ENCODE measurements around the gene RXRG. TPM values are rescaled to one million over a fixed set of nuclear protein-coding genes. Genes with fewer than 3 reads are reported as not detected.

Gene RXRG
- total and polyA plus RNA-seq, 9 of the 15 experiments (the other 6 are each of a cell fraction or from before 2014, with no cell fraction given), result not detected

- WGBS (ENCODE audit: insufficient coverage, low coverage, missing lambda C conversion rate), result 3% methylated on average over 2 of the region's 2 CpGs
- no peak overlapping the region for H3K27ac ChIP-seq (ENCODE audit: extremely low read depth, low read depth, low read length)
- intact Hi-C loops (cut with micrococcal nuclease), result loop anchor here (5.0 kb wide), 3 partner anchors 328 to 1043 kb away; no protein-coding TSS in a partner anchor
- no peaks in the 10 kb centered on the region for H3K36me3 ChIP-seq (ENCODE audit: control insufficient read depth, insufficient read depth, low read length)
- no peak overlapping the region for H3K4me3 ChIP-seq
- no peak for FAIRE-seq
- ATAC-seq, result no peak
- H3K9me3 ChIP-seq (replicated peaks; ENCODE audit: control insufficient read depth, insufficient read depth, low read depth, low read length), result no peaks in the 10 kb centered on the region
- H3K9ac ChIP-seq (ENCODE audit: insufficient read depth in 1 of 2, low read depth in 2 of 2, low read length in 2 of 2), result no peak overlapping the region
- peaks cover 3 to 7% of the 10 kb centered on the region in 2 experiments; a peak in 4 of 5 replicates for H3K27me3 ChIP-seq (ENCODE audit: control insufficient read depth in 2 of 2, insufficient read depth in 2 of 2, low read length in 2 of 2)
- POLR2A ChIA-PET, result no interaction called here
- H3K79me2 ChIP-seq (ENCODE audit: control insufficient read depth, insufficient read depth, low read length), result no peaks in the 10 kb centered on the region
- peaks cover 5 to 7% of the 10 kb centered on the region in 2 experiments; a peak in 3 of 5 replicates for H3K4me1 ChIP-seq (replicated peaks in 1 of 2; ENCODE audit: control insufficient read depth in 2 of 2, insufficient read depth in 2 of 2, low read length in 2 of 2)
- TF ChIP-seq PKNOX1 (IDR thresholded peaks at IDR 0.05), result no peak
- H3K9me1 ChIP-seq (ENCODE audit: control insufficient read depth, insufficient read depth, low read length), result peaks cover 4% of the 10 kb centered on the region
- H4K20me1 ChIP-seq (replicated peaks; ENCODE audit: control insufficient read depth, insufficient read depth, low read length), result peaks cover 6% of the 10 kb centered on the region
- no peak for DNase-seq (ENCODE audit: extremely low read depth in 1 of 4, low spot score in 3 of 4)
- in situ Hi-C loops (cut with MboI), result loop anchor here (5.0 to 10.0 kb wide), 2 partner anchors 208 to 525 kb away; no protein-coding TSS in a partner anchor
- BruUV-seq (replicated peaks), result no TSS peak
- CTCF ChIA-PET (ENCODE audit: low intra/inter-chr PET ratio), result no interaction called here
- H2AFZ ChIP-seq (ENCODE audit: low read depth, low read length), result no peak overlapping the region
- no peak overlapping the region for H3K4me2 ChIP-seq (ENCODE audit: insufficient read depth, low read length)
Observed at GRCh38 chr1:165389609-165390008, 55.3 kb downstream of the RXRG start.

GRCh38 chr1:165387961-165388360, 57.0 kb downstream of the RXRG start:
- Histone ChIP-seq H3K4me3 (no peak overlapping the region), H3K79me2 (ENCODE audit: control insufficient read depth, insufficient read depth, low read length) (no peaks in the 10 kb centered on the region), H3K4me2 (ENCODE audit: insufficient read depth, low read length) (no peak overlapping the region), H3K27me3 (ENCODE audit: control insufficient read depth in 2 of 2, insufficient read depth in 2 of 2, low read length in 2 of 2) (peaks cover 3 to 7% of the 10 kb centered on the region in 2 experiments; a peak in 4 of 5 replicates), H3K9me3 (replicated peaks; ENCODE audit: control insufficient read depth, insufficient read depth, low read depth, low read length) (no peaks in the 10 kb centered on the region), H3K36me3 (ENCODE audit: control insufficient read depth, insufficient read depth, low read length) (no peaks in the 10 kb centered on the region), H3K4me1 (replicated peaks in 1 of 2; ENCODE audit: control insufficient read depth in 2 of 2, insufficient read depth in 2 of 2, low read length in 2 of 2) (peaks cover under 1 to 2% of the 10 kb centered on the region in 2 experiments; a peak in 1 of 5 replicates), H2AFZ (ENCODE audit: low read depth, low read length) (no peak overlapping the region), H4K20me1 (replicated peaks; ENCODE audit: control insufficient read depth, insufficient read depth, low read length) (peaks cover under 1% of the 10 kb centered on the region; the same call in 1 of the 2 replicates), H3K27ac (ENCODE audit: extremely low read depth, low read depth, low read length) (no peak overlapping the region), H3K9ac (ENCODE audit: insufficient read depth in 1 of 2, low read depth in 2 of 2, low read length in 2 of 2) (no peak overlapping the region), H3K9me1 (ENCODE audit: control insufficient read depth, insufficient read depth, low read length) (peaks cover under 1% of the 10 kb centered on the region)
- ATAC-seq (no peak), DNase-seq (ENCODE audit: extremely low read depth in 1 of 4, low spot score in 3 of 4) (no peak), FAIRE-seq (no peak)
- in situ Hi-C loops (cut with MboI), result no loop called here
- CTCF ChIA-PET (ENCODE audit: low intra/inter-chr PET ratio), result no interaction called here
- POLR2A ChIA-PET, result no interaction called here
- intact Hi-C loops (cut with micrococcal nuclease), result no loop called here
- BruUV-seq (replicated peaks), result no TSS peak
- 0% methylated on average over 2 of the region's 2 CpGs for WGBS (ENCODE audit: insufficient coverage, low coverage, missing lambda C conversion rate)
- TF ChIP-seq CREBBP (IDR thresholded peaks at IDR 0.05; ENCODE audit: low read depth, low read length) (no peak), ZNF707 (CRISPR knock-in tag; conservative IDR thresholded peaks at IDR 0.05) (no peak), GABPB2 (CRISPR knock-in tag; conservative IDR thresholded peaks at IDR 0.05) (no peak), VEZF1 (CRISPR knock-in tag; IDR thresholded peaks at IDR 0.05) (no peak), ZBTB34 (CRISPR knock-in tag; IDR thresholded peaks at IDR 0.05) (no peak), PCBP1 (IDR thresholded peaks at IDR 0.05; ENCODE audit: low read depth, low read length, poor library complexity, severe bottlenecking) (no peak), ZFP91 (CRISPR knock-in tag; IDR thresholded peaks at IDR 0.05) (no peak)
